Tibial artery (tissue), 4 donors: ENCODE measurements around the gene MYOM1.

Source experiments
- DNase-seq, 2 donors: peaks; one replicate each; pipeline ENCODE4 v3.0.0-alpha.2; 2019
- H3K27ac ChIP-seq, 2 donors: fragments of 200-600 bp; sonication (generic) in 1 of 2; 1 replicate in 1 of 2; 2 replicates in 1 of 2; pipeline ENCODE4 v1.5.1; 2018 to 2019; ENCODE audit warnings: mild to moderate bottlenecking in 1 of 2
- H3K27me3 ChIP-seq, 2 donors: fragments of 200-600 bp; sonication (generic) in 1 of 2; one replicate each; pipeline versions ENCODE4 v1.5.1 to v1.6.0; 2016 to 2019
- H3K36me3 ChIP-seq, 3 donors: fragments of 200-600 bp; sonication (generic) in 2 of 3; one replicate each; pipeline ENCODE4 v1.5.1; 2016 to 2019; ENCODE audit warnings: mild to moderate bottlenecking in 2 of 3
- H3K4me1 ChIP-seq, 4 donors: fragments of 200-600 bp; sonication (generic) in 2 of 4; 1 replicate in 3 of 4; 2 replicates in 1 of 4; pipeline ENCODE4 v1.5.1; 2016 to 2019
- H3K4me3 ChIP-seq, 2 donors: fragments of 200-600 bp; sonication (generic) in 1 of 2; 1 replicate in 1 of 2; 2 replicates in 1 of 2; pipeline ENCODE4 v1.5.1; 2018 to 2019; ENCODE audit warnings: mild to moderate bottlenecking in 2 of 2
- H3K9me3 ChIP-seq, 3 donors: fragments of 200-600 bp; sonication (generic) in 1 of 3; one replicate each; pipeline ENCODE4 v1.5.1; 2016 to 2019
- intact Hi-C: fragments of 100-400 bp; cut with DNase I; formaldehyde crosslinking; loops from one replicate; pipeline ENCODE4 v1.15.0; 2023; ENCODE audit warnings: low total_unique reads
- TF ChIP-seq, protein P1 (sequence below), 2 experiments: fragments of 200-600 bp in 1 of 2; fragments of 450-650 bp in 1 of 2; IDR thresholded peaks; one replicate each; pipeline ENCODE4 v1.5.1; 2017 to 2019; ENCODE audit warnings: antibody characterized with exemption in 2 of 2, mild to moderate bottlenecking in 1 of 2, moderate library complexity in 1 of 2

MYOM1 gene

DNA sequence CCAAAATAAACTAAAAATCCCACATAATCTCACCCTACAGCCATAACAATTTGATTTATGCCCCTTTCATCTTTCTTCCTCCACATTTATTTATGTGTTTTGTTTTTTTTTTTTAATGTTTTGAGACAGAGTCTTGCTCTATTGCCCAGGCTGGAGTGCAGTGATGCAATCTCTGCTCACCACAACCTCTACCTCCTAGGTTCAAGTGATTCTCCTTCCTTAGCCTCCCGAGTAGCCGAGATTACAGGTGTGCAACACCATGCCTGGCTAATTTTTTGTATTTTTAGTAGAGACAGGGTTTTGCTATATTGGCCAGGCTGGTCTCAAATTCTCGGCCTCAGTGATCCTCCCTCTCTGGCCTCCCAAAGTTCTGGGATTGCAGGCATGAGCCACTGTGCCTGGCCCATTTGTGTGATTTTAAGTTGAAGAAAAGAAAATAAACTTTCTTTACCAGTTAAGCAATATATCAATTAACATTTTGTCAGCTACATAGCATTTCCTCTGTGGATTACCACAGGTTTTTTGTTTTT is 170.9 kb downstream of the MYOM1 start:
- H3K4me3 ChIP-seq, result no peak overlapping the region
- no peaks in the 10 kb centered on the region for H3K4me1 ChIP-seq
- no peak overlapping the region for H3K27ac ChIP-seq
- intact Hi-C loops, result no loop called here
- H3K36me3 ChIP-seq, result no peaks in the 10 kb centered on the region
- H3K9me3 ChIP-seq, result no peaks in the 10 kb centered on the region
- H3K27me3 ChIP-seq, result no peaks in the 10 kb centered on the region
- DNase-seq, result no peak
- TF ChIP-seq, protein P1, sequence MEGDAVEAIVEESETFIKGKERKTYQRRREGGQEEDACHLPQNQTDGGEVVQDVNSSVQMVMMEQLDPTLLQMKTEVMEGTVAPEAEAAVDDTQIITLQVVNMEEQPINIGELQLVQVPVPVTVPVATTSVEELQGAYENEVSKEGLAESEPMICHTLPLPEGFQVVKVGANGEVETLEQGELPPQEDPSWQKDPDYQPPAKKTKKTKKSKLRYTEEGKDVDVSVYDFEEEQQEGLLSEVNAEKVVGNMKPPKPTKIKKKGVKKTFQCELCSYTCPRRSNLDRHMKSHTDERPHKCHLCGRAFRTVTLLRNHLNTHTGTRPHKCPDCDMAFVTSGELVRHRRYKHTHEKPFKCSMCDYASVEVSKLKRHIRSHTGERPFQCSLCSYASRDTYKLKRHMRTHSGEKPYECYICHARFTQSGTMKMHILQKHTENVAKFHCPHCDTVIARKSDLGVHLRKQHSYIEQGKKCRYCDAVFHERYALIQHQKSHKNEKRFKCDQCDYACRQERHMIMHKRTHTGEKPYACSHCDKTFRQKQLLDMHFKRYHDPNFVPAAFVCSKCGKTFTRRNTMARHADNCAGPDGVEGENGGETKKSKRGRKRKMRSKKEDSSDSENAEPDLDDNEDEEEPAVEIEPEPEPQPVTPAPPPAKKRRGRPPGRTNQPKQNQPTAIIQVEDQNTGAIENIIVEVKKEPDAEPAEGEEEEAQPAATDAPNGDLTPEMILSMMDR (IDR thresholded peaks at IDR 0.05), result no peak

DNA sequence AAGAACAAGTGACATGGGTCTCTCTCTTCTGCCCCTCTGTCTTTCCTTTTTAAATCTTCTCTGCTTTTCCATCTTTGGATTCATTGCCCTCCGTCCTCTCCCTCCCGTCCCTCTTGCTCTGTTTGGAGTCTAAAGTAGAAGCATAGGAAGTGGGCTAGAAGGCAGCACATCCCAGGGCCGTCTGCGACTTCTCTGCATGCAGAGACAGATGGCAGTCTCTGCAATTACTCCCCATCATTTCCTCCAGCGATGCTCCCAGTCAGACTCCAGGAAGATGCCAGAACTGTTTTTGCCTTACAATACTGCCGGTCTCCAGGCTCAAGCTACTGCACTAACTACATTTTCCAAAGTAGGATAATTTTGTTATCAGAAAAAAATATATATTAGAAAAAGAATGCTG is 171.6 kb downstream of the MYOM1 start:
- intact Hi-C loops, result no loop called here
- Histone ChIP-seq H3K27me3 (no peaks in the 10 kb centered on the region), H3K4me1 (no peaks in the 10 kb centered on the region), H3K4me3 (no peak overlapping the region), H3K36me3 (no peaks in the 10 kb centered on the region), H3K27ac (no peak overlapping the region), H3K9me3 (no peaks in the 10 kb centered on the region)
- no peak for DNase-seq
- TF ChIP-seq, protein P1 (IDR thresholded peaks at IDR 0.05), result no peak

DNA sequence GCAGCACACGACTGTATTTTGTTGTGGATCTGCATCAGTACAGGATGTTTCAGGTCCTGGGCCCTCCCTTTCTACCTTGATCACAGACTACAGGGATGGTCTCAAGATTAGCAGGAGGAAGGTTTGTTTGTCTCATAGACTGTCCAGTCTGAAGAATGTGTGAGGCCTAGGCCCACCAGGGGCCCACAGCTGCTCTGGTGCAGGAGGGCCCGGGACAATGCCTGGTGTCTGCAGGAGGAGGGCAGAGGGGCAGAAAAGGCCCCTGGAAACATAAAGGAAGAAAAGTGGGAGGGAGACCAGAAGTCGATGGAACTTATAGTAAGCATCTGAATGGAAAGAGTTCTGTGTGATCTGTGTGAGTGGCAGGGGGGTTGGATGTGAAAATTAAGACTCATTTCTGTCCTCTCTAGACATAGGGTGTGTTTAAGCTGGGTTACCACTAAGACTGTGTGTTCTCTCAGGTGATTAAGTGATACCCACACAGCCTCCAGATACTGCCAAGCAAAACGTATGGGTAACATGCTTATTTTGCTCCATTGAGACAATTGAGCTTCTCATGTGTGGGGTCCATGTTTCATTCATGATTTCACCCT is 173.5 kb downstream of the MYOM1 start:
- no peaks in the 10 kb centered on the region for H3K36me3 ChIP-seq
- DNase-seq, result no peak
- no peaks in the 10 kb centered on the region for H3K27me3 ChIP-seq
- no peaks in the 10 kb centered on the region for H3K4me1 ChIP-seq
- no peak overlapping the region for H3K27ac ChIP-seq
- TF ChIP-seq, protein P1 (IDR thresholded peaks at IDR 0.05), result no peak
- no peak overlapping the region for H3K4me3 ChIP-seq
- H3K9me3 ChIP-seq, result no peaks in the 10 kb centered on the region
- intact Hi-C loops, result no loop called here

DNA sequence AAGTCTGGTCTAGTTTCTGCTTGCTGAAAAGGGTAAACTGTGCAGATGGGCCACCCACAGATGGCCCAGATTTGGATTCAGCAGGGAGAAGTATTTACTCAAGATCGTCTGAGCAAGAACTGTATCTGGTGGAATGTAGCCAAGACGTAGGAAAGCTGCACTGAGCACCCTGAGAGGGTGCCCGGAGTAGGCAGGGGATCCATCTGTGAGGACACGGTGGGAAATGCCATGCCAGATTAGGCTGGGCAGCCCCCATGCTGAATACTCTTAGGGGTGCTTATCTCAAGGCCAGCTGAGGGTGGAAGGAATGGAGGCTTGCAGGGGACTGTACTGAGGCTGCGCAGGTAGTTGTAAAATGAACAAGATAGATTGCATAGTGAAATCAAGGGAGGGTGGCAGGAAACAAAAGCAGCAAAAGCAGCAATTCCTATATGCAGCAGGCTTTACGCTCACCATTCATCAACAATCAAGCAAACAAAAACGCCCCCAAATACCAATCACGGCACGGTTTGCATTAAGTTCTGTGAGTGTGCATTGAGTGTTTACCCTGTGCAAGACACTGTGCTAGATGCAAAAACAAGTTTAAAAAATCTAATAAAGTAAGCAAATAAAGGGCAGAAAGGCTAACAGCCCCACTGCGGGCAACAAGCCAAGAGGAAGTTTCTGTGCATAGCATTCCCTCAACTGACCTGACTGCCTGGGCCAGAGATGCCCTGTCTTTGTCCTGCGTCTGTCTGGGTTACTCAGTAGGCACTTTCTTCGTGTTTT is 174.7 kb downstream of the MYOM1 start:
- TF ChIP-seq, protein P1 (IDR thresholded peaks at IDR 0.05), result no peak
- Histone ChIP-seq H3K27ac (no peak overlapping the region), H3K36me3 (no peaks in the 10 kb centered on the region), H3K9me3 (no peaks in the 10 kb centered on the region), H3K4me1 (no peaks in the 10 kb centered on the region), H3K27me3 (no peaks in the 10 kb centered on the region), H3K4me3 (no peak overlapping the region)
- intact Hi-C loops, result no loop called here
- peak in 1 of 2 donors; percentile 52 for DNase-seq

DNA sequence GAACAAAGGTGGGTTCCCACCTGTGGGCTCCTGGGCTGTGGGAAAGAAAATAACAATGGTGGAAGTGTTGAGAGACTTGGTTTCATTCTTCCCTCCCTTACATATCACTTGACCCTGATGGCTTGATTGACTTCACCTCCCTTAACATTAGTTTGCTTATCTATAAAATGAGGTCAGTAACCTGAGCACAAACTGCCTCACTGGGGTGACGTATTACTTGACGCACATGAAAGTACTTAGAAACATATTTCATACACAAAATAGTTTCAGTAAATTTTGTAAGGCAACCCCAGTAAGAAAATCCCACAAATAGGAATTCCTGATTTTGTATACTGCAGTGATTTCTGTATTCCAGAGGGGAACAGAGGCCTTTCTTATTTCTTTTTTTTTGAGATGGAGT is 177.4 kb downstream of the MYOM1 start:
- TF ChIP-seq, protein P1 (IDR thresholded peaks at IDR 0.05), result no peak
- Histone ChIP-seq H3K27me3 (no peaks in the 10 kb centered on the region), H3K4me1 (peaks cover 0 to 4% (median 2%) of the 10 kb centered on the region in 4 donors), H3K36me3 (no peaks in the 10 kb centered on the region), H3K4me3 (no peak overlapping the region), H3K27ac (no peak overlapping the region), H3K9me3 (no peaks in the 10 kb centered on the region)
- DNase-seq, result no peak
- intact Hi-C loops, result no loop called here
